AG04449 (cell line): ENCODE measurements around the gene HINT2.

Source experiments
- CTCF ChIA-PET: fragments of 350-600 bp; formaldehyde crosslinking; extraction: SDS; loops from one replicate; lab custom pipeline; 2021; ENCODE audit warnings: antibody characterized with exemption; lab: Yijun Ruan, JAX
- POLR2A ChIA-PET: fragments of 400-600, 350-600 bp; formaldehyde crosslinking; extraction: SDS; loops from one replicate; lab custom pipeline; 2020; ENCODE audit warnings: antibody characterized with exemption, inconsistent platforms; lab: Yijun Ruan, JAX
- DNase-seq: peaks from one replicate; pipeline ENCODE4 v3.0.0-alpha.2; 2010; ENCODE audit warnings: low read depth, low spot score
- H3K4me3 ChIP-seq: 2 replicates; pipeline ENCODE4 v1.5.1; 2011; ENCODE audit warnings: low read depth, mild to moderate bottlenecking, control low read depth, low read length
- TF ChIP-seq, protein P1 (sequence below): IDR thresholded peaks from one replicate; pipeline ENCODE4 v1.5.1; 2011; ENCODE audit warnings: mild to moderate bottlenecking, moderate library complexity, low read length, control low read depth, inconsistent platforms; ENCODE audit not compliant: insufficient read depth; ENCODE audit errors: missing control alignments

The HINT2 gene

GRCh38 chr9:35852876-35853865, 38.3 kb upstream of the HINT2 start:
- no peak overlapping the region for H3K4me3 ChIP-seq
- ChIA-PET CTCF (interaction anchor here (1.5 to 4.4 kb wide), 2 partner anchors 27 to 29 kb away, joined by 9 to 16 read pairs; no protein-coding TSS in a partner anchor), POLR2A (no interaction called here)
- DNase-seq, result no peak
- TF ChIP-seq, protein P1, sequence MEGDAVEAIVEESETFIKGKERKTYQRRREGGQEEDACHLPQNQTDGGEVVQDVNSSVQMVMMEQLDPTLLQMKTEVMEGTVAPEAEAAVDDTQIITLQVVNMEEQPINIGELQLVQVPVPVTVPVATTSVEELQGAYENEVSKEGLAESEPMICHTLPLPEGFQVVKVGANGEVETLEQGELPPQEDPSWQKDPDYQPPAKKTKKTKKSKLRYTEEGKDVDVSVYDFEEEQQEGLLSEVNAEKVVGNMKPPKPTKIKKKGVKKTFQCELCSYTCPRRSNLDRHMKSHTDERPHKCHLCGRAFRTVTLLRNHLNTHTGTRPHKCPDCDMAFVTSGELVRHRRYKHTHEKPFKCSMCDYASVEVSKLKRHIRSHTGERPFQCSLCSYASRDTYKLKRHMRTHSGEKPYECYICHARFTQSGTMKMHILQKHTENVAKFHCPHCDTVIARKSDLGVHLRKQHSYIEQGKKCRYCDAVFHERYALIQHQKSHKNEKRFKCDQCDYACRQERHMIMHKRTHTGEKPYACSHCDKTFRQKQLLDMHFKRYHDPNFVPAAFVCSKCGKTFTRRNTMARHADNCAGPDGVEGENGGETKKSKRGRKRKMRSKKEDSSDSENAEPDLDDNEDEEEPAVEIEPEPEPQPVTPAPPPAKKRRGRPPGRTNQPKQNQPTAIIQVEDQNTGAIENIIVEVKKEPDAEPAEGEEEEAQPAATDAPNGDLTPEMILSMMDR, result no peak

DNA sequence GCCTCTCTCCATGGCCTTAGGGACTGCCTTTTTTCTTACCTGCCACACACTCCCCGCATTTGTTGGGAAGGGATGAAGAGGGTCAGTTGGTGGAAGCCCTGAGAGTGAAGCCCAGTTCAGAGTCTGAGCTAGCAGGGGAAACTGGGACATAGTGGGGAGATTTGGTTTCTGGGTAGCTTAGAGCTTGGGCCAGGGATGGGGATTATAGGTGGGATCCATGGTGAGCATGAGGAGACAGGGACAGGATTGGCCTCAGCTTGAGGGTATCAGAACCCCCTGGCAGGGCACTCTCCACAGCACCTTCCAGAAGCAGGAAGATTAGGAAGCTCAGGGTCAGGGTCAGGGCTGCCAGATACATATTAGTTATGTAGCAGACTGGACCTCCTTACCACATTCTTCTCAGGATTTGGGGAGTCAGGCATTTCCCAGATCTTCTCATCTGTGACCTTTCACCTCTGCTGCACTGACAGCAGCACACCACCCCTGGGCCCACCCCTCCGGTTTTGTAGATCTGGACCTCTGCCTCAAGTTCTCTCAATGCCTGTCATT, 37.5 kb upstream of the HINT2 start:
- POLR2A ChIA-PET, result no interaction called here
- TF ChIP-seq, protein P1, result no peak
- no peak for DNase-seq
- CTCF ChIA-PET, result interaction anchor here (1.5 to 4.4 kb wide), 3 partner anchors 26 to 62 kb away, joined by 7 to 16 read pairs (median 9); no protein-coding TSS in a partner anchor
- H3K4me3 ChIP-seq, result no peak overlapping the region

DNA sequence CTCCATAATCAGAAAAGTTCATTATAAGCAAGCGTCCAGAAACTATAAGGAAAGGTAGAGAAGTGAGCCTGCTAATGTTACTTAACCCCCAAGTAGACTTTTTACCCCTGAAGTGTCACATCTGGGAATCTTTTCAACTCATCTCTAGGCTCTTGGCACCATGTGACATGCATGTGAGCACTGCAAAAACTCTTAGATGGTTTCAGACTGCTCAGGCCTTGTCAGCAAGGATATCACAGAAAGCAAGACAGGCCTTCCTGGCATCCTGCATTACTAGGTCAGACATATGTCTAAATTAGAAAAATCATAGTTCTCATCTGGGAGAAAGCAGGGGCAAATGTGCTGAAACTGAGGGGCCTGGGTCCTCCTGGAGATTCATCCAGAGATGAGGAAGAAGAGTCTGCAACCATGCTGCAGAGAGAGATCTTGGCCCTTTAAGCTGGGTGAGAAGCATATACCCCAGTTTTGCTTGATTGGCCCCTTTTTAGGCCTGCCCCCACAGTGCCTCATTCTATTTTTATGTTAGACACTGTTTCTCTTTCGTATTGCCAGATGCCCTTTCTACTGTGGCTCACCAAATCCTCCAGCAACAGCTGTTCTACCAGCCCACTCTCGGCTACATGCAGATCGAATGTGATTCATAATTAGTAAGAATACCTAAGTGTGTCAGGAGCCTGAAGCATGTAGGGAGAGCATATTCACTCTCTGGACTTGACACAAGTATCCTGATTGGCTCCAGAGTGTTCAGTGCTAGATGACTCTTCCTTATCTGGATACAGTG, 33.1 kb upstream of the HINT2 start:
- TF ChIP-seq, protein P1, result no peak
- peak; percentile 78 for DNase-seq
- CTCF ChIA-PET, result interaction anchor here (0.9 to 2.6 kb wide), 4 partner anchors 10 to 34 kb away, joined by 4 to 15 read pairs (median 4); no protein-coding TSS in a partner anchor
- H3K4me3 ChIP-seq, result no peak overlapping the region
- POLR2A ChIA-PET, result interaction anchor here (0.7 to 1.3 kb wide), 2 partner anchors 13 to 36 kb away, joined by 3 to 5 read pairs; partner anchors contain the start of gene SPAG8

DNA sequence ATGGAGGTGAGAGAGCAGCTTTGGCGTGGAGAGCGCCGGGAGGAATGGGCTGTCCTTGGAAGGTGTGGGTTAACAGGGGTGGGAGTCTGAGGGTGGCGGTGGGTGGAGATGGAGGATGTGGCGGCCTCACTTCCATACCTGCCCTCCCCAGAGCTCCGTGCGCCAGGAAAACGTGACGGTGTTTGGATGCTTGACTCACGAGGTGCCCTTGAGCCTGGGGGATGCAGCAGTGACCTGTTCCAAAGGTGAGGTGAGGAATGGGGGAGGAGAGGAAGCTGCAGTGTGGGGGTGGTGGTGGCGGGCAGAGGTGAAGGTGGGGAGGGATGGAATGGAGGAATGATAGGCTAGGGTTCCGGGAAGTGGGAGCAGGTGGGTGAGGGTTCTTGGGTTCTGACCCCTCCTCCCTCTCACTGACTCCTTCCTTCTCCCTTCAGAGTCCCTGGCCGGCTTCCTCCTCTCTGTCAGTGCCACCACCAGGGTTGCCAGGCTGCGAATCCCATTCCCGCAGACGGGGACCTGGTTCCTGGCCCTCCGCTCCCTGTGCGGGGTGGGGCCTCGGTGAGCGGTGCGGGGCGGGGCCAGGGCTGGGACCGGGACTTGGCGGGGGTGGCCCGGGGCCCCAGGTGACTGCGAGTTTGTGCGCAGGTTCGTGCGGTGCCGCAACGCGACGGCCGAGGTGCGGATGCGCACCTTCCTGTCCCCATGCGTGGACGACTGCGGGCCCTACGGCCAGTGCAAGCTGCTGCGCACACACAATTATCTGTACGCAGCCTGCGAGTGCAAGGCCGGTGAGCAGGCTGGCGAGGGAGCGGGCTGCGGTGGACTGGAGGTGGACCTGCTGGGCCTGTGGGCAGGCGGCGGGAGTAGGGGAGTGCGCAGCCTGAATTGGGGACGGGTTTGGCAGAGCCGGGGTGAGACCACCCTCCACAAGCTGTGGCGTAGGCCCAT, 31.3 kb upstream of the HINT2 start:
- ChIA-PET CTCF (interaction anchor here (0.6 to 3.1 kb wide), 10 partner anchors 10 to 269 kb away, joined by 3 to 12 read pairs (median 6); partner anchors contain the start of gene HINT2), POLR2A (no interaction called here)
- no peak overlapping the region for H3K4me3 ChIP-seq
- no peak for DNase-seq
- TF ChIP-seq, protein P1, result no peak

DNA sequence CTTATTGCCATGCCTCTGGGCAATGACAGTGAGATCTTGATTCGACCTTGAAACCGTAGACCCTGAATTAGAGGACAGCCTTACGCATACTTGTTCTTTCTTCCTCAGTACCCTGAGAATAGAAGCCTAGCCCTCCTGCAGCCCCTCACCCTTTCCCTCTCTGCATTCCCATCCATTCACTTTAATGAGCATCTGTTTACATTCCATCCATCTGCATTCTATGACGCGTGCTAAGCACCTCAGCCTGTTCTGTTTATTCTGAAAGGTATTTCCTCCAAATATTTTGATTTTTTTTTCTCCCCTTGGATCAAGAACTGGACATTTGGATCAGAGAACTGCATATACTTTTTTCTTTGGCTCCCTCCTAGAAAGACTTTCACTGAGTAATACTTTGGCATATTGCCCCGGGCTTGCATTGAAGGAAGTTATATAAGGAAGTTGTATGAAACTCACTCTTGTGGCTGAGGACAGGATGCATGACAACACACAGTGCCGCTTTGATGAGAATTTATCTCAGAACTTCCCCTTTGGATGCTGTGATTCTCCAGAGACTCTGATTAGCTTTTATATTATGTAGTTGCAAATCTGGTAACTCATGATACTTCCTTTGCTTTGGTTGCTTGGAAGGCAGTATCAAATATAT, 29.9 kb upstream of the HINT2 start:
- ChIA-PET POLR2A (no interaction called here), CTCF (interaction anchor here (0.6 to 3.1 kb wide), 8 partner anchors 9 to 55 kb away, joined by 3 to 12 read pairs (median 8); partner anchors contain the start of gene HINT2)
- TF ChIP-seq, protein P1, result no peak
- no peak overlapping the region for H3K4me3 ChIP-seq
- no peak for DNase-seq
